ENCODE results near the gene SYN1.
"Not testable (repeated sequence)": the region's sequence is repeated elsewhere in the genome, so short reads cannot be mapped to it uniquely, and the experiment has no call there.

SYN1 gene

DNA sequence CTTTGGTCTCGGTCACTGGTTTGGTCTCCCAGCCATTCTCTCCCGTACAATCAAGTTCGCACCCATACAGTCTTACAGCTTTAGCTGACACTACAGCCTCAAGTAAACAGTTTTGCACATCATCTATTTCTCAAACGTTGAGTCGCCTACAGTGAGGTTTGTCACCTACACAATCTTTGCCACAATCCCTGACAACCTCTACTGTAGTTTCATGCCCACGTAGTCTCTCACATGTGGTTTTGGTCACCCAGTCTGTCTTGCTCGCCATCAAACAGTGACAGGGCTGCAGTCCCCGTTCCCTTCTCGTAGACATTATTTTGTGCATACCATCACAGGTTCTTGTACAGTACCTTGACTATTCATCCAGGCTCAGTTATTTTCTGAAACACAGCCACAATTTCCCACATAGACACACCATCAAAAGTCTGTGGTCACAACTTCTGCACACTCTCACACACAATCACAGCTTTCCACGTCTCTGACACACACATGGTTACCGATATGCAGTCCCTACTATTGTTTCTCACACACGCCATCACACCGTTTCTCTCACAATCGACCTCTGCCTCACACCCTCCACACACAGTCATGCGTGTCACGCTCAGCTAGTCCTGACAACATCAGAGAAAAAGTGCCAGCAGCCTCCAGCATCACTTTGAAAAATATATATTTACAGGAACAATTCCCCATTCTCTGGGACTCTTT lies 15.4 kb upstream of the SYN1 start:
- DNase-seq (ENCODE audit: low read depth in 2 of 2), result no peak

DNA sequence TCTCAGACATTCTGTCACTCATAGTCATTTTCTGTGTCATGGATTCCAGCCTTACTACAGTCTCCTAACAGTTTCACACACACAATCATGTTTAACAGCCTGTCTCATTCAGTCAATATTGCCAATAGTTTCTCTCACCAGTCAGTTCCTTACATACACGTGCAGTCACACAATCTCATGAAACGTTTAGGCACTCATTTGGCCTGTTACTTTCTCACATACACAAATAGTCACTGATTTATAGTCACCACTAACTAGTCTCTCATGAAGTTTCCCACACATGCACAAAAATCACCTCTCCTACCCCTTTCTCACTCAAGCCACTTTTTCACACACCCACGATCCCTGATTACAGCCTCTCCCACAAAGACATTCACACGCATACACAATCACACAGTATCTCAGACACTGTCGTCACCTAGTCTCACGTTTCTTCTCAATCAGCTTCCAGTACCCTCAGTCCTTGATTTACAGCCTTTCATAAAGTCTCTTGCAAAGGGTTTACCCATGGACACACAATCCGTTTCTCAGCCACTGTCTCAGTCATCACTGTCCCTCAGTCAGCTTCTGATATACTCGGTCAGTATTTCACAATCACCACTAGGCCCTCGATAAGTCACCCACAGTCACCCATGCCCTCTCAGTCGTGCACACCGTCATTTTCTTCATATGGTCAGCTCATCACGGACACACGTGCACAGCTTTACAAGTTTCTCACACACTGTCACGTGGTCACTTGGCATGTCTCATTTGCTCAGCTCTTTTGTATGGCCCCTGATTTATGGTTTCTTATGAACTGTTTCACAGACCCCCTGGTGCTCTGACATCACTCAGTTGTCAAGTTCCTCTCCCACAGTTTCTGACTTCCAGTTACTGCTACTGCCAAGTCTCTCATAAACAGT lies 14.3 kb upstream of the SYN1 start:
- no peak for DNase-seq (ENCODE audit: low read depth in 2 of 2)

DNA sequence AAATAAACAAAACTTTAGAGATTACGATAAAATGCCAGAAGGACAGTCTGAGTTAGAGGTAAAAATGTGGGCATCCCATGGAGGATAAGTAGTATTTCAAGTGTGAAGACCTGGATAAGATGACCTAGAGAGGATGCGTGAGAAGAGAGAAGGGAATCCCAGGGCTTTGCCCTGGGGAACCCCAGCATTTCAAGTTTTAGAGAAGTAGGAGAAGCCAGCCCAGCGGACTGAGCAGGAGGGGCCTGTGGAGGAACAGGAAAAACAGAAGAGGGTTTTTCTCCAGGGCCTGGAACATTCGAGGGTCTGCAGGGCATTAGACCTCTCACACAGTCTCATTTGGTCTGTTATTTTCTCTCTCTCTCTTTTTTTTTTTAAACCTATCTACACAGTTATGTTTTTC lies 13.0 kb upstream of the SYN1 start:
- DNase-seq (ENCODE audit: low read depth in 2 of 2), result no peak

DNA sequence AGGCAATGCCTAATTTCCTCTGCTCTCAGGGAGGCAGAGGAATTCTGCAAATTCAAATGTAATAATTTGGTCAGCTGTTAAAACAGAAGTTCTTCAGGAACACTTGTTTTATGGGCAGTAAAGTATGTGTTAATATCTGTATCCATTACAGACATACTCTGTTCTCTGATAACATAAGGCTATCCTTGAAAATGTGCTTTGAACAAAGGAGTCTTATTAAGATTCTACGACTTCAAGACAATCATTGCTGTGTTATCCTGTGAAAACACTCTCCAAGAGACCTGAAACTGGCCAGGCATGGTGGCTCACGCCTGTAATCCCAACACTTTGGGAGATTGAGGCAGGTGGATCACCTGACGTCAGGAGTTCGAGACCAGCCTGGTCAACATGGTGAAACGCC lies 12.0 kb upstream of the SYN1 start:
- no peak for DNase-seq (ENCODE audit: low read depth in 2 of 2)

DNA sequence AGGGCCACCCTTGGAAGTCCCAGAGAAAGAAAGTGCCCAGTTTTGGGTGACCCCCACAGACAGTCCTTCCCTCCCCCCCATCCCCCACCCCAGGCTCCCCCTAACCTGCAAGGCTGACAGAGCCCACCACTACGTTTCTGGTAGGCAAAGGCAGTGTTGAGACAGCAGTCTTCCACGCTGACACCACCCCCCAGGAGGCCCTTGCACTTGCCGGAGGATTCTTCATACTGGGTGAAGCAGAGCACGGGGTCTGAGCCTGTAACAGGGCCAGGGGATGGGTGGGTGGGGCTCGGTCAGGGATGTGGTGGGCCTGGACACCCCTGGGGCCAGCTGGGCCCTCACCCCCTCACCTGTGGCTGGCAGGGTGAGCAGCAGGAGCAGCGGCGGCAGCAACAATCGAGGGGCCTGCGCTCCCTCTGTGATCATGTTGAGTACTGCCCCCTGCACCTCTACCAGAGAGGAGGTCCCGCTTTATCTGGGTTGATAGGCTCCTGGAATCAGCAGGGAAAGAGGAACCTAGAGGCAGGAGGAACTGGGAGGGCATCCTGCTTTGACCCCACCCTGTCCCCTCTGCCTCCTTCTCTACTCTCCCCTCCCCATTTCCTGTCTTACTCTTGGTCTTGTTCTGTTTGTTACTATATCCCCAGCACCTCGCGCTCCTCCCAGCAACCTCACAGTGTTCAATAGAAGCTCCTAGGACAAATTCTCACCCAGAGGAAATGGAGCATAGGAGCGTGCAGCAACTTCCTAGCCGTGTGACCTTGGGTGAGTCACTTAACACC lies 10.0 kb upstream of the SYN1 start, which contains the start of gene CFP:
CFP (minus strand) TSS at position 512 of the 782 bp plus-strand sequence; CDS start at position 426, 86 bp downstream.
- no peak for DNase-seq (ENCODE audit: low read depth in 2 of 2)

DNA sequence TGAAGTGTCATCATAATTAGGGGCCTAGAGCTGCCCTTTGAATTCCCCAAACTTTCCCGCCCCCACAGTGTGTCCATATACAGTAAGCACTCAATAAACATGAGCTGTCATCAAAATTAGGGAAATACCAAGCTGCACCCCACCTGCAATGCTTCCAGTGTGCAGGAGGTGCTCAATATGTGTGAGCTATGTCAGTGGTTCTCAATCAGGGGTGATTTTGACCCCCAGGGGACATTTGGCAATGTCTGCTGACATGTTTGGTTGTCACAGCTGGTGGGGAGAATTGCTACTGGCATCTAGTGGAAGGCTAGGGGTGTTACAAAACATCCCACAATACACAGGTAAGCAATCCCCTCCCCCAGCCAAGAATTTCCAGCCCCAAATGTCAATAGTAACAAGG lies 9.3 kb upstream of the SYN1 start:
- no peak for DNase-seq (ENCODE audit: low read depth in 2 of 2)

DNA sequence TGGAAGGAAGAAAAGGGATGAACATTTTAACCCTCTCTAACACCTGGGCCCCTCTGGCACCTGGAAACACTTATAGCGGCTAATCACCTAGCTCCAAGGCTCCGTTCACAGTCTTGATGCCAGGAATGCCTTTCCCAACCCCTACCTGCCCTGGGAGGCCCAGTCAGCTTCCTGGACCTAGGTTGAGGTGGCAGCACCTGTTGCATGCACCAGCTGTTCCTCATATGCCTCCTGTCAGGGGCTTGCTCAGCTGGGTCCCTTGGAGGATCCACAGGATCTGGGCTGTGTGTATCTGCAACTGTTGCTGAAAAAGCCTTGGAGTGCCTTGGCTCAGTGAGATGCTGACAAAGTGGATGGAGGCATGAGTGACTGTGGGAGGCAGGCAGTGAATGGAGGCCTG lies 5.7 kb upstream of the SYN1 start:
- DNase-seq (ENCODE audit: low read depth in 2 of 2), result no peak

DNA sequence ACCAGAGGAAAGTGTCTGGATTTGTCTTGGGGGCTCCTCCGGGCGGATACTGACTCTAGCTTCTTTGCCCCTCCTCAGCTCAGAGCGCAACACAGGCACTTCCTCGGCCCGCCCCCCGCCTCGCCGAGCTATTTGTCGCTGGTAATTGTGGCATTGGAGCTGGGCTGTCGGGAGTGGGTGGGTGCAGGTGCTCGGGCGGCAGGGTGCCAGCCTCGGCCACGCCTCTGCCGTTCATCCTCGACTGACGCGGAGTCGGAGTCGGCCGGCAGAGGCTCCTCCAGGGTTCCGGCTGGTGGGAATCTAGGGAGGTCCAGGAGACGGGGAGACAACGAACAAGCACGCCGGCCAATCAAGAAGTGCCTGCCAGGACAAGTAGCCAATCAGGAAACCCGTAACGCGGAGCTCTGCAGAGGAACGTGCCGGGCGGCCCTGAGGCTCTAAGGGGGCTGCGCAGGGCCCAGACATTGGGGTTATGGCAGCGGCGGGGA lies 3.9 kb upstream of the SYN1 start:
- DNase-seq (ENCODE audit: low read depth in 2 of 2), result no peak

DNA sequence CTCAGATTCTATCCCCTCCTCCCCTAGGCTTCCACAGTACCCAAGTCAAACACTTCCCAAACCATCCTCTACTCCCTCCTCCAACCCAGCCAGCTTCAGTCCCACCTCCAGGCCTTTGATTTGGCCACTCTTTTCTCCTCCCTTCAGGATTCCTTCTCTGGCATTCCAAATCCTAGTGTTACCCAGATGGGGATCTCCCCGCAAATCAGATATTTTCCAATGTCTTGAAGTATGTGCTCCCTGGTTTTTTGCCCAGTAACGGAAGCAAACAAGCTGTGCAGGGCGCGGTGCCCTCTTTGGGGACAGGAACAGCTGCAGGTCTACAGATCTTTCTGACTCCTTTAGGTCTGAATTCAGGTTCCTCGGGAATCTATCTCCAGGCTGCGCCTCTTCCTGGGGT lies 2.2 kb upstream of the SYN1 start:
- no peak for DNase-seq (ENCODE audit: low read depth in 2 of 2)

DNA sequence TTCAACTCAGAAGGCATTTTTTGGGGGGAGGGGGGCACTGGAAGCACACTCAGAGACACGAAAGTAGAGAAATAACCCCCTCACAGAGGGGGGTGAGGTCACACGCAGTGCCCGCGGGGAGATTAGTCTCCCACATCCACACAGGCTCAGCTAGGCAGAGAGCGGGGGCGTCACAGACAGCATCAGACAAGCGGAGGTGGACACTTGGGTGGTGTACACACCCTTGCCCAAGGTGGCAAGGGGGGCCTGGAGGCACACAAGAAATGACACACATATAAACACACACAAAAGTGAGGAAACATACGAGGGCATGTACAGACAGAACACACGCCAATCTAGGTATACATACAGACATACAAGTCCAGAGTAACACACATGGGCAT lies 637 bp upstream of the SYN1 start:
- DNase-seq (ENCODE audit: low read depth in 2 of 2), result no peak

DNA sequence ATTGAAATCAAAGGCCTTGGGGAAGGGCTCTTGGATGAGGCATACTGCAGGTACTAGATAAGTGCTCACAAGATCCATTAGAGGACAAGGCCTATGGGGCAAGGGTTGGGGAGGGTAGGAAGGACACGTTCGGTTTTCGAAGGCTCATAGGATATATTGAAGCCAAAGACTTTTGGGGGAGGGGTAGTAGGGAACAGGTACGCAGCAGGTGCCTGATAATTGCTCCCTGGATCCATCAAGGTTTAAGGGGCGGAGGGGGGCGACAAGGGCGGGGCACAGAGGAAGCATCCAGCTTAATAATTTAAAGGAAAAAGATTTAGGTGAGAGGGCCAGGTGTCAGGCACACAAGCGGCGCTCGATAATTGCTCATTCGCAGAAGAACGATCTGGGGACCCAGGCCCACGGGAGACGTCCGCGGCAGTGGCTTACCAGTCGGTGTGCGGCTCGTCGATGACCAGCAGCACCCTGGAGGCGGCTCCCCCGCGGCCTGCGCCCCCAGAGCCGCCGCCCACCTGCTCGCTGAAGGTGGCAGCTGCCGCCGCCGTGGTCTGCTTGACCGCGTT lies 653 bp downstream of the SYN1 start:
- DNase-seq (ENCODE audit: low read depth in 2 of 2), result no peak

DNA sequence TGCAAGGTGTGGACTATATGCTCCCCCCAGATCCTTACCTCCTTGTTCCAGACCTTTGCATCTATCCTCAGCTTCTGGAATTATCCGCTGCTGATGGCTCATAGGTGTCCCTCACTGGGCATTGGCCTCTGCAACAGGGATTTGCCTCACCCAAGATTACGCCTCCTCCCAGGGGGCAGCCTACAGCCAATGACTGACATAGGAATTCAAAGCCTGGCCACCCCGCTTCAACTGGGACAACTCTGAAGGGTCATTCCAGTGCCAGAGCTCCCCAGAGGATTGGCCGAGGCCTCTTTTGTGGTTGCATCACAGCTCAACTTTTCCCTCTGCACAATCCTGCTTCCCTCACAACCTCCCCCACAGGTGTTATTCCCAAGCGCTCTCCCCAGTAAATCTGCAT lies 5.0 kb downstream of the SYN1 start:
- no peak for DNase-seq (ENCODE audit: low read depth in 2 of 2)

DNA sequence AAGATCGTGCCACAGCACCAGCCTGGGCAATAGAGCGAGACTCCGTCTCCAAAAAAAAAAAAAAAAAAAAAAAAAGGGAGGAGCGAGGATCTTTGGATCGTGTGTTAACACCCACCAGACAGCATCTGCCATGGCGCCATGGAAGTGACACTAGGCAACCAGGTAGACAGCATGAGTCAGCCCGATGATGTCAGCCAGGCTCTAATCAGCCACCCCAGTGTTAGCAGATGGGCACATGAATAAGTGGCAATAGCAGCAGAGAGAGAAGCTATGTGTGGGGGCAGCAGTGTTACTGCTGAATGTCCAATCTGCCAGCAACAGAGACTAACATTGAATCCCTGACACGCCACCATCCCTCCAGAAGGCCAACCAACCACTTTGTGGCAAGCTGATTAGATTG lies 6.6 kb downstream of the SYN1 start:
- no peak for DNase-seq (ENCODE audit: low read depth in 2 of 2)

DNA sequence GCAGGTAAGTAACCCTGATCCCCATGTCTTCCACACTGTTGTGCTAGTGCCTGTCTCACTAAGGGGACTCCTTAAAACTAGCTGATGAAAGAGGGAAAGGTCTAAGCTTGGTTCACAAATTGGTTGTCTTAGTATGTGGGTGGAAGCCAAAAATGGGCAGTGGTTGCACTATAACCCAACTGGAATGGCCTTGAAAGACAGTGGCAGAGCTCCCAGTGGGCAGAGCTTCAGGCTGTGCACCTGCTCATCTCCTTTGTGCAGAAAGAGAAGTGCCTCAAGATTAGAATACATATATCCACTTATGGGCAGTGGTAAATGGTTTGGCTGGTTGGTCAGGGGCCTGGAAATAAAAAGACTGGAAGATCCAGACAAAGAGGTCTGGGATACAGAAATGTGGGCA lies 7.2 kb downstream of the SYN1 start:
- no peak for DNase-seq (ENCODE audit: low read depth in 2 of 2)

DNA sequence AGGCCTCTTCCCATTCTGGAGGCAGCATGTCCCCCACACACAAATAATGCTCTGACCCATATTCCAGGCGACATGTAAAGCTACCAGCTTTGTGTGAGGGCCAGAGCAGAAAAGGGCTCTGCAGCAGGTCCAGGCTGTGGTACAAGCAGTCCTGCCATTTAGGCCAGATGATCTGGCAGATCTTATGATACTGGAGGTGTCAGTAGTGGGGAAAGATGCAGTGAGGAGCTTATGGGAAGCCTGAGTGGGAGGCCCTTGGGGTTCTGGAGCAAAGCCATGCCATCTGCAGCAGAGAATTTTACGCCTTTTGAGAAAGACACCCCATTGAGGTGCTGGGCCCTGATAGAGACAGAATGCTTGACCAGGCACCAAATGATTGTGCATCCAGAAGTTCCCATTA lies 7.7 kb downstream of the SYN1 start:
- no peak for DNase-seq (ENCODE audit: low read depth in 2 of 2)

DNA sequence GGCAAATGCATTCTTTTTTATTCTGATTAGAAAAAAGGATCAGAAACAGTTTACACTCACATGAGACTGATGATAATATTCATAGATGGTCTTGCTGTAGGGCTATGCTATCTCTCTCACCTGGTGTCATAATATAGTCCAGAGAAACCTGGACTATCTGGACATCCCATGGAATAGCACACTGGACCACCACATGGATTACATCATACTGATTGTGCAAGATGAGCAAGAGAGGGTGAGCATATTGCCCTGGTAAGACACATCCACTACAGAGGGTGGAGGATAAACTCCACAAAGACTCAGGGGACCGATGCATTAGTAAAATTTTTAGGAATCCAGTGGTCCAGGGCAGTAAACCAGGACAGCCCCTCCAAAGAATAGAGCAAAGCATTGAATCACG lies 8.2 kb downstream of the SYN1 start:
- DNase-seq (ENCODE audit: low read depth in 2 of 2), result no peak

DNA sequence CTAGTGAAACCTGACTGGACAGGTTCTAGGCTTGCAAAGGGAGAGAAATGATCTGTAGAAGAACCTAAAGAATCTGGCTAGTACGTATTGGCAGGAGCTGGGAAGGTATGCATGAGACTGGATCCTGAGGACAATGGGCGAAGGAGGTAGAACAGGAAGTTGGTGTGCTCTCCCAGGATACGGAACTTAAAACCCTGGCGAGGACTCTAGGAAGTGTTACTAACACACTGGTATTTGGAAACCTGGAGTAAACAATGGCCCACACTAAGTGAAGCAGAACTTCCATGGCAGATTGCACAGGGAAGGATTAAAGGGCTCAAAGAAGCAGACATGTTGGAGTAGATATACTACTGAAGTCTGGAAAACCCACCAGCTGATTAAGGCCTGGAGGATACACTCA lies 9.1 kb downstream of the SYN1 start:
- no peak for DNase-seq (ENCODE audit: low read depth in 2 of 2)

DNA sequence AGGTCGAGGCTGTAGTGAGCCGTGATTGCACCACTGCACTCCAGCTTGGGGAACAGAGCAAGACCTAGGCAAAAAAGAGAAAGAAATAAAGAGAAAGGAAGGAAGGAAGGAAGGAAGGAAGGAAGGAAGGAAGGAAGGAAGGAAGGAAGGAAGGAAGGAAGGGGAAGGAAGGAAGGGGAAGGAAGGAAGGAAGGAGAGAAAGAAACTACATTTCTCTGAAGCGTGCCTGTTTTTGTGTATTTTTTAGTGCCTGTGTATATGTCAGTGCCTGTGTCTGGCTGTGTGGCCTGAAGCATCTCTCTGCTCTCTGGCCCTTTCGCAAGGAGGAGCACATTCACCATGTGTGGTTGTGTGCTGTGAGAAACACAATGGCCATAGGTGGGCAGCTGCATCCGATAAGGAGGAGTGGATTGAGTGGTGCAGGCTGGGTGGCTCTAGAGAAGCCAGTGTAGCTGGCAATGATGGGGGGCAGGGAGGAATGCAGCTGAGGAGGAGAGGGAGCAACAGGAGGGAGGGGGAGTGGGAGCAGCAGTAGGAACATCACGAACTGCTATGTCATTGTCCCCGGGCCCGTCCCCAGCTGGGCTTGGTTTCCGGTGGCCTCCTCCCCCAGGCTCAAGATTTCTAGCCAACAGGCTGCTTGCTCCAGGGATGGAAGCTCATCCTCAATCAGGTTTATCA lies 11.4 kb downstream of the SYN1 start:
- no peak for DNase-seq (ENCODE audit: low read depth in 2 of 2)

DNA sequence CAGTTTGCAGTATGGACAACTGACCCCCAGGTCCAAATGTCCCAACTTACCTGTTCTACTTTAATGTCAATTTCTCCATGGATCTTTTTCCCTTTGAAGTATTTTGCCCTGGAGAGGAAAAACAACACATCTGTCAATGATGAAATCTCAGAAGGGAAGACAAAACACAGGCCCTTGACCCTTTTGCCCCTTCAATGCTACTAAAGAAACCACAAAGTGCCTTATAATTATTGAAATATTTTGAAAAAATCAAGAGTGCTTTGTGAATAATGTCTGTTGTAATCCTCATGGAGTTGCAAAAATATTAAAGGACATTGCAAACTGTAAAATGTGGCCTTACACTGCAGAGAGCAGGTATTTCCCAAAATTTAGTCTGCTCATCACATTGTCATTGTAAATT lies 12.6 kb downstream of the SYN1 start:
- DNase-seq (ENCODE audit: low read depth in 2 of 2), result no peak

DNA sequence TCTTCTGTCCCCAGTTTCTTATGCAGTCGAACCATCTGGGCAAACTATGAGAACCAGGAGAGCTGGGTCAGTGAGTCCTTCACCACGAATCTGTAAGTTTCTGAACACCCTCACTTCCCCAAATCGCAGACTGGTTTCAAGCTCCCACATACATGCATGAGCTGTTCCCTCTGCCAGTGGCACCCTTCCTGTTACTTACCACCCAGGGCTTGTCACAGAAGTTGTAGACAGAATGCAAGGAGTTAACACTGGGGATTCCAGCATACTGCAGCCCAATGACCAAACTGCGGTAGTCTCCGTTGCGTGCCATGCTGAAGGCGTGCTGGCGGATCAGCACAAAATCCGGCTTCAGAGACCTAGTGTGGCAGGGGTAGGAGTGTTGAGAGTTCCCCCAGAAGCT lies 14.6 kb downstream of the SYN1 start:
- no peak for DNase-seq (ENCODE audit: low read depth in 2 of 2)

DNA sequence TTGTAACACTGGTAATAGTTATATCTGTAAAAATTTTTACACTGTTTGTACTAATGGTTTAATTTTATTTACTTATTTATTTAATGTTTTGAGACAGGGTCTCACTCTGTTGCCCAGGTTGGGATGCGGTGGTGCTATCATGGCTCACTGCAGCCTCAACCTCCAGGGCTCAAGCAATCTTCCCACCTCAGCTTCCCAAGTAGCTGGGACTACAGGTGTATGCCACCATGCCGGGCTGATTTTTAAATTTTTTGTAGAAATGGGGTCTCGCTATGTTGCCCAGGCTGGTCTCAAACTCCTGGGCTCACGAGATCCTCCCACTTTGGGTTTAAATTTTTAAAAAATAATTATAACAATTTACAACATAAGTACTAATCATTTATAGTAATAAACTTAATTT lies 16.5 kb downstream of the SYN1 start:
- DNase-seq (ENCODE audit: low read depth in 2 of 2), result not testable (repeated sequence)

All from stimulated activated CD8-positive, alpha-beta memory T cell treated with anti-CD3 and anti-CD28 coated beads, Interleukin-2, amount 100 ng/mL, for 48 hours (primary cell).